ENCODE results near the gene ASH1L. TPM values are rescaled to one million over a fixed set of nuclear protein-coding genes. Genes with fewer than 3 reads are reported as not detected.

ASH1L gene, protein sequence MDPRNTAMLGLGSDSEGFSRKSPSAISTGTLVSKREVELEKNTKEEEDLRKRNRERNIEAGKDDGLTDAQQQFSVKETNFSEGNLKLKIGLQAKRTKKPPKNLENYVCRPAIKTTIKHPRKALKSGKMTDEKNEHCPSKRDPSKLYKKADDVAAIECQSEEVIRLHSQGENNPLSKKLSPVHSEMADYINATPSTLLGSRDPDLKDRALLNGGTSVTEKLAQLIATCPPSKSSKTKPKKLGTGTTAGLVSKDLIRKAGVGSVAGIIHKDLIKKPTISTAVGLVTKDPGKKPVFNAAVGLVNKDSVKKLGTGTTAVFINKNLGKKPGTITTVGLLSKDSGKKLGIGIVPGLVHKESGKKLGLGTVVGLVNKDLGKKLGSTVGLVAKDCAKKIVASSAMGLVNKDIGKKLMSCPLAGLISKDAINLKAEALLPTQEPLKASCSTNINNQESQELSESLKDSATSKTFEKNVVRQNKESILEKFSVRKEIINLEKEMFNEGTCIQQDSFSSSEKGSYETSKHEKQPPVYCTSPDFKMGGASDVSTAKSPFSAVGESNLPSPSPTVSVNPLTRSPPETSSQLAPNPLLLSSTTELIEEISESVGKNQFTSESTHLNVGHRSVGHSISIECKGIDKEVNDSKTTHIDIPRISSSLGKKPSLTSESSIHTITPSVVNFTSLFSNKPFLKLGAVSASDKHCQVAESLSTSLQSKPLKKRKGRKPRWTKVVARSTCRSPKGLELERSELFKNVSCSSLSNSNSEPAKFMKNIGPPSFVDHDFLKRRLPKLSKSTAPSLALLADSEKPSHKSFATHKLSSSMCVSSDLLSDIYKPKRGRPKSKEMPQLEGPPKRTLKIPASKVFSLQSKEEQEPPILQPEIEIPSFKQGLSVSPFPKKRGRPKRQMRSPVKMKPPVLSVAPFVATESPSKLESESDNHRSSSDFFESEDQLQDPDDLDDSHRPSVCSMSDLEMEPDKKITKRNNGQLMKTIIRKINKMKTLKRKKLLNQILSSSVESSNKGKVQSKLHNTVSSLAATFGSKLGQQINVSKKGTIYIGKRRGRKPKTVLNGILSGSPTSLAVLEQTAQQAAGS (N-terminal part only)
- total RNA-seq, result 131 TPM

GRCh38 chr1:155562581-155563376 is at the start of gene ASH1L:
ASH1L (minus strand) TSS chr1:155562803; CDS start chr1:155521519, 41,284 bp downstream.

DNA sequence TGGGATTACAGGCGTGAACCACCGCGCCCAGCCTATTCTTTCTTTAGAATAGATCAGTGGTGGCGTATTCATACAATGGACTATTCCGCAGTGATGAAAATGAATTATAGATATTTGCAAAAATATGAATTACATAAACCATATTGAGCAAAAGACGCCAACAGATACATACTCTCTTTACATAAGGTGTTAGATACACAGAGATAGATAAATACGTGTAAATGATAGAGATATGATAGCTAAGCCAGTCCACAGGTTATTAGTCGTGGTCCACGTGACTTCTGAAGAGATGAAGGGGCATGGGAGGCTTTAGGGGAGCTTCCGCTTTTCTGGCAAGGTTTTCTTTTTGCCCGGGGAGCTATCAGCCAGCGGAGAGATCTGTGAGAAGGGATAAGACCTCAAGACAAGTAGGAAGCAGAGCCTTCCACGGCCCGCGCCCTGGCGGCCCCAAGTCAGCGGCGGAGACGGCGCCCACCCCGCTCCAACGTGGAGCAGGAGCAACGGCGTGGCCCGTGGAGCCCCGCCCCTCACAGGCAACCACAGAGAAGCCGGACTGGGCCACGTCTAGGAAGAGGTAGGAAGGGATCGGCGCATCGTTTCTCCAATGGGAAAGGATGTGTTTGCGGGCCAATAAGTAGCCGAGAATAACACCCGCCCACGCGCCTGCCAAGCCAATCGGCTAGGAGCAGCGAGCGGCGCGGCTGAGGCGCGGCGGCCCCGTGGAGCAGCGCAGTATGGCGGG is 47.1 kb upstream of the ASH1L start, which contains the start of gene MSTO1:
MSTO1 (plus strand) TSS at position 704 of the 742 bp plus-strand sequence; CDS start at position 735, 31 bp downstream.

DNA sequence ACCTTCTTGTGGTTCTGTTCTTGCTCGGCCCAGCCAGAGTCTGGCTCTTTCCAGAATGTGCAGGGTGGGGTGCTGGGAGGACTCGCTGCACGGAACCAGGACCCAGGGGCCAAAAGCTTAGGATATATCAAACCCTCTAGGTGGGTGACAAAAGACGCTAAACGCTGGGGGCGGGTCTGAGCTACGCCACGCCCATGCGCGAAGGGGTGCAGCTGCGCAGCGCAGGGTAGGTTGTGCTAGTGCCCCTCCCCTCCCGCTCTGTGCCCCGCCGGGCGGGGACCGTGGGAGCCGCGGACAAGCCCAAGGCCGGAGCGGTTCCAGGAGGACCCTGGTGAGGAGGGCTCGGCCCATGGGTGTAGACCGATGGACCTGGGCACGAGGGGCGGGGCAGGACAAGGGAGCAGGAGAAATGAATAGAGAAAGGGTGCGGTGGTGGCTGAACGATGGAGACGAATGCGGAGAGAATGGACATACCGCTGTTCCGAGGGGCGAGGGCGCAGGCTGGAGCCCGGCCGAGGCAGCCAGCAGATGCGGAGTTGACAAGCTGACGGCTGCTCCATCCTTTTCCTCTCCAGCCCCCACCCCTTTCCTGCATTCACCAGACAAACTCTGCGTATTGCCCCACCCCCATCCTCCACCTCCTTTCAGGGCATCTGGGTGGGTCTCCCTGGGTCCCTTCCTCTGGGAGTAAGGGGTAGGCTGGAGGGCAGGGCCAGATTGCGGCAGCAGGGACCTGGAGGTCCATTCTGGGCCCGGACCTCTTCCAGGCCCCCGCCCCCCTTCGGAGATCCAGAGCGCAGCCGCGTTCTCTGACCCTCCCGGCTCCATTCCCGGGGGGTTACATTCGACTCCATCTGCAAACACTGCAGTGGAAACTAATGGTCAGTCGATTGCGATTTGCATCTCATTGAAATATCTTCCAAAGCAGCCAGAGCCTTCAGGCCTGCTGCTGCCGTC is 241.7 kb downstream of the ASH1L start, which contains the start of gene RUSC1:
RUSC1 (plus strand) TSS at position 234 of the 957 bp plus-strand sequence. CDS start 880 bp downstream, outside the sequence.

GRCh38 chr1:155308493-155309422 is 253.8 kb downstream of the ASH1L start, which contains the start of gene FDPS:
FDPS (plus strand) TSS chr1:155308866; CDS start chr1:155309790, 924 bp downstream.

DNA sequence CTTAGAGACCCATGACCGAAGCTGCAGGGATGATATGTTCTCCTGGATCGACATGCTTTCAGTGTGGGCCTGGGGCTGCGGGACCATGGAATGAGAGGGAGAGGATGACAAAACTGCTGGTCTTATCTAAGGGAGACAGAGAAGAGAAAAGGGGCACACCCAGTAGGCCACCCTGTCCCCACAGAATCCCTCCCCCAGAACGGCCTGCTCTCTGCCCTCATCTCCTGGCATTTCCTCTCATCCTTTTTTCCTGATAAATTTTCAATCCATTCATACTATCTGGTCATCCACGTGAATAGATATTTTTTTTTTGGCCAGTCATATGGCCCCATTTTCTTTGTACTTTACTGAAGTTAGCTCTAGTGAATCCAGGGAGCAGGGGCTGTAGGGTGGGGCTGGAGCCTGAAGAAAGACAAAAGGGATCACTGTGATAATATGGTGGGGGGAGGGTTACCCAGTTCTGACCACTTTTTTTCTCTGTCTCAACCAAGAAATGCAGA is 261.2 kb downstream of the ASH1L start, which contains the start of gene PKLR:
PKLR (minus strand) TSS at position 97 of the 500 bp plus-strand sequence; CDS start at position 54, 43 bp downstream.

Small RNAs within 50 kb of the gene (small RNA-seq; reads per million reads assigned to genes)
- not detected for gene AL353807.4 (ENCODE audit: low replicate concordance)
- not detected for gene RNU6-106P (ENCODE audit: low replicate concordance)
- not detected for gene RNU6-1297P (ENCODE audit: low replicate concordance)

Other genes with a start within 250 kb of the ASH1L start
- 62.6 TPM for gene RUSC1, start 241.9 kb downstream of the ASH1L start, total RNA-seq
- gene MSTO1, start 47.4 kb upstream of the ASH1L start, total RNA-seq, result 61.7 TPM
- gene YY1AP1, start 126.0 kb upstream of the ASH1L start, total RNA-seq, result 414 TPM
- gene DAP3, start 126.3 kb upstream of the ASH1L start, total RNA-seq, result 49.8 TPM

All from parietal lobe (tissue), 2 donors.